DOHH2 (cell line): ENCODE data around the gene ITIH2.

ENCODE experiments used
- EZH2phosphoT487 ChIP-seq: fragments of 200-600 bp; sonication (generic); IDR thresholded peaks from 2 replicates; pipeline ENCODE4 v1.6.1; 2017; ENCODE audit warnings: borderline replicate concordance, mild to moderate bottlenecking, antibody characterized with exemption, low read length, moderate library complexity, mixed read lengths
- TF ChIP-seq, protein P1 (sequence below): fragments of 200-600 bp; sonication (generic); IDR thresholded peaks from one replicate; pipeline ENCODE4 v1.5.1; 2014; ENCODE audit warnings: antibody characterized with exemption, mild to moderate bottlenecking, low read depth, low read length; ENCODE audit not compliant: poor library complexity, severe bottlenecking

DNA sequence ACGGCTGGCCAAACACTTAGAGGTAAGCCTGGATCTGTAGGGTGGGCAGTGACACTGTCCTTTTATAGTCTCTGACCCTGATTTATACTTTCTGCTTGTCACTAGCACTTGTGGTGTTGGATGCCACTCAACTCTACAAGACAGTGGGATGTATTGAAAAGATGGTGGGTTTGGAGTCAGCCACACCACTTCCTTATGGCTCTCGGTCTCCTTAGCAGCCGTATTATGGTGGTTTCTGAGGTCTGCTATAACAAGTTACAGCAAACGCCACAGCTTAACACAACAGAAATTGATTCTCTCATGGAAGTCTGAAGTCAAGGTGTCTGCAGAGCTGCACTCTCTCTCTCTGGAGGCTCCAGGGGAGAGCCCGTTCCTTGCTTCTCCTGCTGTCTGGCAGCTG, 14.7 kb downstream of the ITIH2 start:
- TF ChIP-seq, protein P1, sequence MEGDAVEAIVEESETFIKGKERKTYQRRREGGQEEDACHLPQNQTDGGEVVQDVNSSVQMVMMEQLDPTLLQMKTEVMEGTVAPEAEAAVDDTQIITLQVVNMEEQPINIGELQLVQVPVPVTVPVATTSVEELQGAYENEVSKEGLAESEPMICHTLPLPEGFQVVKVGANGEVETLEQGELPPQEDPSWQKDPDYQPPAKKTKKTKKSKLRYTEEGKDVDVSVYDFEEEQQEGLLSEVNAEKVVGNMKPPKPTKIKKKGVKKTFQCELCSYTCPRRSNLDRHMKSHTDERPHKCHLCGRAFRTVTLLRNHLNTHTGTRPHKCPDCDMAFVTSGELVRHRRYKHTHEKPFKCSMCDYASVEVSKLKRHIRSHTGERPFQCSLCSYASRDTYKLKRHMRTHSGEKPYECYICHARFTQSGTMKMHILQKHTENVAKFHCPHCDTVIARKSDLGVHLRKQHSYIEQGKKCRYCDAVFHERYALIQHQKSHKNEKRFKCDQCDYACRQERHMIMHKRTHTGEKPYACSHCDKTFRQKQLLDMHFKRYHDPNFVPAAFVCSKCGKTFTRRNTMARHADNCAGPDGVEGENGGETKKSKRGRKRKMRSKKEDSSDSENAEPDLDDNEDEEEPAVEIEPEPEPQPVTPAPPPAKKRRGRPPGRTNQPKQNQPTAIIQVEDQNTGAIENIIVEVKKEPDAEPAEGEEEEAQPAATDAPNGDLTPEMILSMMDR = no peak
- no peak for TF ChIP-seq EZH2phosphoT487
